ENCODE measurements around the gene CACFD1. TPM values are rescaled to one million over a fixed set of nuclear protein-coding genes. Genes with fewer than 3 reads are reported as not detected.

The CACFD1 gene
- total RNA-seq: 39.8 TPM
- long read RNA-seq, transcript CACFD1-206 (6 exons, 2,880 nt): minor isoform, 5 of 159 reads
- long read RNA-seq, transcript CACFD1-201 (4 exons, 2,688 nt): minor isoform, 7 of 159 reads
- long read RNA-seq, transcript CACFD1-202 (5 exons, 2,794 nt): major isoform, 73 of 159 reads
- long read RNA-seq, partial matches to known transcripts: 35 of 159 reads
- long read RNA-seq, other reads (novel, unspliced or antisense): 38 of 159 reads

GRCh38 chr9:133459476-133460404, at the start of gene CACFD1:
CACFD1 (plus strand) TSS chr9:133459978; CDS start chr9:133460067, 89 bp downstream.
- H3K4me3 ChIP-seq: peak within 1 kb of the TSS; percentile 59
- no peaks in the 10 kb centered on the region for H3K36me3 ChIP-seq
- H3K9me3 ChIP-seq: no peaks in the 10 kb centered on the region
- no peaks in the 10 kb centered on the region for H3K27me3 ChIP-seq
- intact Hi-C loops (cut with DNase I): no loop called here
- H3K4me1 ChIP-seq: peaks cover 13% of the 10 kb centered on the region
- ATAC-seq (peak; percentile 88), DNase-seq (peak; percentile 99)
- no peak for TF ChIP-seq CTCF (IDR thresholded peaks at IDR 0.05)
- peak within 1 kb of the TSS; percentile 89 for H3K27ac ChIP-seq

- H3K27me3 ChIP-seq: no peaks in the 10 kb centered on the region
- DNase-seq (no peak), ATAC-seq (no peak)
- no peak overlapping the region for H3K4me3 ChIP-seq
- H3K4me1 ChIP-seq: peaks cover 16% of the 10 kb centered on the region
- no peak for TF ChIP-seq CTCF (IDR thresholded peaks at IDR 0.05)
- no peaks in the 10 kb centered on the region for H3K9me3 ChIP-seq
- no peak overlapping the region for H3K27ac ChIP-seq
- intact Hi-C loops (cut with DNase I): no loop called here
- H3K36me3 ChIP-seq: peaks cover 57% of the 10 kb centered on the region
Observed at GRCh38 chr9:133415170-133415569, 44.6 kb upstream of the CACFD1 start.

- DNase-seq: peak; percentile 91
- no peak for TF ChIP-seq CTCF (IDR thresholded peaks at IDR 0.05)
- Histone ChIP-seq H3K9me3 (no peaks in the 10 kb centered on the region), H3K4me3 (peak within 1 kb of the TSS; percentile 85), H3K4me1 (peaks cover 16% of the 10 kb centered on the region), H3K27me3 (no peaks in the 10 kb centered on the region), H3K27ac (peak within 1 kb of the TSS; percentile 91), H3K36me3 (peaks cover 32% of the 10 kb centered on the region)
- intact Hi-C loops (cut with DNase I): no loop called here
- ATAC-seq: peak; percentile 97
Observed at GRCh38 chr9:133417541-133418461, 42.0 kb upstream of the CACFD1 start, which contains the start of gene REXO4. REXO4 (minus strand) TSS chr9:133418010; CDS start chr9:133417844, 166 bp downstream.

- H3K9me3 ChIP-seq: no peaks in the 10 kb centered on the region
- H3K27me3 ChIP-seq: no peaks in the 10 kb centered on the region
- H3K4me1 ChIP-seq: peaks cover 16% of the 10 kb centered on the region
- peaks cover 20% of the 10 kb centered on the region for H3K36me3 ChIP-seq
- DNase-seq (no peak), ATAC-seq (no peak)
- intact Hi-C loops (cut with DNase I): no loop called here
- no peak overlapping the region for H3K27ac ChIP-seq
- no peak overlapping the region for H3K4me3 ChIP-seq
- no peak for TF ChIP-seq CTCF (IDR thresholded peaks at IDR 0.05)
Observed at GRCh38 chr9:133419005-133419404, 40.8 kb upstream of the CACFD1 start.

GRCh38 chr9:133420392-133420827, 39.4 kb upstream of the CACFD1 start:
- Histone ChIP-seq H3K36me3 (peaks cover 6% of the 10 kb centered on the region), H3K9me3 (no peaks in the 10 kb centered on the region), H3K4me3 (no peak overlapping the region), H3K27me3 (no peaks in the 10 kb centered on the region), H3K27ac (no peak overlapping the region), H3K4me1 (peaks cover 16% of the 10 kb centered on the region)
- DNase-seq (no peak), ATAC-seq (no peak)
- TF ChIP-seq CTCF (IDR thresholded peaks at IDR 0.05): no peak
- intact Hi-C loops (cut with DNase I): no loop called here
